Measurements from ENCODE around the gene PRDX6.

PRDX6 gene

GRCh38 chr1:173530795-173531693 lies 53.9 kb downstream of the PRDX6 start:
- TF ChIP-seq TAF1 (IDR thresholded peaks at IDR 0.05; ENCODE audit: borderline replicate concordance, insufficient read depth, low read length) (no peak), POLR2AphosphoS5 (IDR thresholded peaks at IDR 0.05; ENCODE audit: low read depth, low read length) (no peak), REST (IDR thresholded peaks at IDR 0.05; ENCODE audit: insufficient read depth in 1 of 2, low read depth in 2 of 2, low read length in 2 of 2) (no peak), SIN3A (IDR thresholded peaks at IDR 0.05; ENCODE audit: borderline replicate concordance, insufficient read depth, low read length) (no peak), FOXP2 (optimal IDR thresholded peaks at IDR 0.05; ENCODE audit: borderline replicate concordance, extremely low read depth, extremely low read length, insufficient read depth) (no peak)

GRCh38 chr1:173532237-173532636 lies 55.1 kb downstream of the PRDX6 start:
- no peak for TF ChIP-seq TAF1 (IDR thresholded peaks at IDR 0.05; ENCODE audit: borderline replicate concordance, insufficient read depth, low read length)
- no peak for TF ChIP-seq REST (IDR thresholded peaks at IDR 0.05; ENCODE audit: insufficient read depth in 1 of 2, low read depth in 2 of 2, low read length in 2 of 2)
- TF ChIP-seq SIN3A (IDR thresholded peaks at IDR 0.05; ENCODE audit: borderline replicate concordance, insufficient read depth, low read length): no peak
- TF ChIP-seq POLR2AphosphoS5 (IDR thresholded peaks at IDR 0.05; ENCODE audit: low read depth, low read length): no peak
- no peak for TF ChIP-seq FOXP2 (optimal IDR thresholded peaks at IDR 0.05; ENCODE audit: borderline replicate concordance, extremely low read depth, extremely low read length, insufficient read depth)

DNA sequence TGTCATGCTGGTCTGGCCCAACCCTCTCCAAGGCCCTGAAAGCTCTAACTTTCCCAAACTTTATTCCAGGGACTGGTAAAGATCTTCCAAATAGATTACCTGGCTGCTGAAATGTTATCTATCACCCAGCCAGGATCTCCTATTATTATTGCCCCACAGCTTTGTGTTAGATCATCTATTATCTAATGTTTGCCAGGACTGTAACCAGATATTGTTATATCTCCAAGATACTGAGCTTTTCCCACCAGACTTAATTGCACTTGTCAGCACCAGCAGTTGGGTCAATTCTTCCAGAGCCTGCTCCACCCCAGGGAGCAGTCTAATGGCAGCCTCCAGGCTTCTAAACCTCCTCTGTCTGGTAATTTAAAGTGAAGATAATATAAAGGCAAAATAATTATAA lies 59.1 kb downstream of the PRDX6 start:
- TF ChIP-seq POLR2AphosphoS5 (IDR thresholded peaks at IDR 0.05; ENCODE audit: low read depth, low read length) (no peak), FOXP2 (optimal IDR thresholded peaks at IDR 0.05; ENCODE audit: borderline replicate concordance, extremely low read depth, extremely low read length, insufficient read depth) (no peak), SIN3A (IDR thresholded peaks at IDR 0.05; ENCODE audit: borderline replicate concordance, insufficient read depth, low read length) (no peak), REST (IDR thresholded peaks at IDR 0.05; ENCODE audit: insufficient read depth in 1 of 2, low read depth in 2 of 2, low read length in 2 of 2) (no peak), TAF1 (IDR thresholded peaks at IDR 0.05; ENCODE audit: borderline replicate concordance, insufficient read depth, low read length) (no peak)
